GOT3 (cell line): ENCODE data around the gene ANTXRL.
"Not testable (repeated sequence)": the region's sequence is repeated elsewhere in the genome, so short reads cannot be mapped to it uniquely, and the experiment has no call there.

Experiments used
- DNase-seq: peaks from one replicate; lab custom pipeline; 2025; ENCODE audit warnings: mixed read lengths; lab: John Stamatoyannopoulos, UW

ANTXRL gene

DNA sequence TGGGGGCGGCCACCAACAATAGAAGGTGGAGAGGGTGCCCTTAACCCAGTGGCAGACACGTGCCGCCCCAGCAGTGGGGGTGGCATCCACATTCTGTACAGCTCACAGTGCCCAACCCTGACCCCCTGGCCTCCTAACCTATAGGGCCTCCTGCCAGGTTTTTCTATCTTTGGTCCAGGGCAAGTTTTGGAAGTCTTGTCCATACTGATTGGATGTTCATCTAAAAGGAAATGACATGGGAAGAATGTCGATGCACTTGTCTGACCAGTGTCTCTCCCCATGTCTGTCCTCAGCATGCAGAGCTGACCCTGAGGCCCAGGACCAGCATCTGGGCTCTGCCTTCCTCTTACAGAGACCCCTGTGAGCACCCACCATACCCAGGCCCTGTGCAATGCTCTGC is 32.3 kb upstream of the ANTXRL start:
- no peak for DNase-seq

DNA sequence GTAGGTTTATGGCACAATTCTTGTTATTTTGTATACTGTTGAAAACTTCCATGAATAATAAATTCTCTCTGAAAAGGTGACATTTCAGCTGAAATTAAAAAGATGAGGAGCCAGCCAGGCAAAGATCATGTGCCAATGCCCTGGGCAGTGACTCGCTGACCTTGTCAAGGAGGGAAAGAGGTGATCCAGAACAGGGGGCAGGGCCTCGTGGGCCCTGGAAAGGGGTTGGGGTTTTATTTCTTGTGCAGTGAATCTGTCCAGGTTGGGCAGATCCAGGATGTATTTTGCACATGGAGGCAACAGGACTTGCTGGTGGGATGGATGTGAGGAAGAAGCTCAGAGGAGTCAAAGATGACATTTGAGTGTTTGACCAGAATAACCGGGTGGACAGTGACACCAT is 31.6 kb upstream of the ANTXRL start:
- not testable (repeated sequence) for DNase-seq

DNA sequence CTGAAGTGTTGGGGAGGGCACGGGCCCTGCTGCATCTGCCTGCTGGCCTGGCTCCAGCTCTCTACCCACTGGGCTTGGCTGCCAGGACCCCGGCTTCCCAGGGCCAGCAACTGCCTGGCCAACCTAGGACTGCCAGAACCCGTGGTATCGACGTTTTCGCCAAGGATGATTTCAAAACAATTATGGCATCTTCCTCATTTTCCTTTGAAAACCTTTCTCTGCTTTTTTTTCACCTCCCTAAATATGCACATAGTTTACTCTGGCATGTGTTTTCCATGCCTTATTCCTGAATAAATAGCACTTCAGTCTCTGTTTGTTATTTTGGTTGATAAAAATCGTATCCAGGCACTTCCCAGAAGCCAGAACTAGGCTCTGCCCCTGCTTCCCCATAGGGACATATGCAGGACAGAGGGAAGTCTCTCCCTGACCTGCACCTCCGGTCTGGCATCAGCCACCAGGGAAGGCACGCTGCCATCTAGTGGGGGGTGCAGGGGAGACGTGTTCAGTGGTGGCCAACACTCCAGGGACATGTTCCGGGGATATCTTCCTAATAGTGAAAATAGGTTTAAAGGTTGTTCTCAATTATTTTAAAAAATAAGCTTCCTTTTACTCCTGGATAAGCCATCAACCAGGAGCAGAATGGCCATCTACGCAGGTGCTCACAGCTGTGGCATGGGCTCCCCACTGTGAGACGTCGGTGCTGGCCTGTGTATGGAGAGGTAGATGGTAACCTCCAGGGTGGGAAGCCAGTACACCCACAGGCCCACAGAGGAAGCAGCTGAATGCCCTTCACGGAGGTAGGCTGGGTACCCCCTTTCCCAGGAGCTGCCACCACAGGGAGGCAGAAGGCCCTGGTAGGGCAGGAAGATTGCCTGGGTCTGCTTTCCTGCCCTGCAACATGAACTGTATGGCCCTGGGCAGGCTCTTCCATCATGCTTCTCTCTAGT is 30.7 kb upstream of the ANTXRL start:
- DNase-seq: no peak

DNA sequence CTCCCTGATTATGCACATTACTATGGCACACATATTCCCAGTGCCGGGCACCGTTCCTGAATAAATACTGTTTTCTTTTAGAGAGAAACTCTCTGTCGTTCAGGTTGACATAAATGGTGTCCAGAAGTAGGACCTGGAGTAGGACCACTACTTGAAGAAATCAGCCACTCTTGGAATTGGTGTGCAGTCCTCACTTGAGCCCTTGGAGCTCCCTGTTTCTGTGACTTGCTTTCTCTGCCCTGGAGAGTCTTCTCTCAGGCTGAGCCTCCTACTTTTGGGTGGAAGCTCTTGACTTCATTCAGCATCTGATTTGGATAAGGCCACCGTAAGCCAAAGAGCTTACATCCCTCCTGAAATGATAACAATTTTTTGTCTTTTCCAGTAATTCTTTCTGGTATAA is 29.7 kb upstream of the ANTXRL start:
- no peak for DNase-seq

- not testable (repeated sequence) for DNase-seq
These were observed 23.8 kb upstream of the ANTXRL start for GRCh38 chr10:46262906-46263560.

DNA sequence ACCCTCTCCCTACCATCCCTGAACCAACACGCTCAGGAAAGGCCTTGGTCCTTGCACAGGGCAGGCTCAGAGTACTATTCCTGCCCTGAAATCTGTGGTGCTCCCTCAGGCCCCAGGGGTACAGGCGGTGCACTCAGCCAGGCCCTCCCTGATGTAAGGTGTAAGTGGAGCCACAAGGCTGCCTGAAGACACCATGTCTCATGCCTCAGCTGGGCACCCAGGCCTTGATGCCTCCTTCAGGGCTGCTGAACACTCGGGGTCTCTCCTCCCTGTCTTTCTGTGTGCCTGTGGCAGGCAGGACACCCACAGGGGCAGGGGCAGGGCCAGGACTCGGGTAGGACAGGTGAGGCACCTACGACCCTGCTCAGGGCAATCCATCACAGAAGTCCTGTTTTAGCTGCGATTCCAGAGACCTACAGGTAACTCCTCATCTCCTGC is 22.9 kb upstream of the ANTXRL start:
- no peak for DNase-seq

GRCh38 chr10:46264336-46264735 is 22.5 kb upstream of the ANTXRL start:
- DNase-seq: no peak

GRCh38 chr10:46264737-46265368 is 21.9 kb upstream of the ANTXRL start:
- DNase-seq: no peak

DNA sequence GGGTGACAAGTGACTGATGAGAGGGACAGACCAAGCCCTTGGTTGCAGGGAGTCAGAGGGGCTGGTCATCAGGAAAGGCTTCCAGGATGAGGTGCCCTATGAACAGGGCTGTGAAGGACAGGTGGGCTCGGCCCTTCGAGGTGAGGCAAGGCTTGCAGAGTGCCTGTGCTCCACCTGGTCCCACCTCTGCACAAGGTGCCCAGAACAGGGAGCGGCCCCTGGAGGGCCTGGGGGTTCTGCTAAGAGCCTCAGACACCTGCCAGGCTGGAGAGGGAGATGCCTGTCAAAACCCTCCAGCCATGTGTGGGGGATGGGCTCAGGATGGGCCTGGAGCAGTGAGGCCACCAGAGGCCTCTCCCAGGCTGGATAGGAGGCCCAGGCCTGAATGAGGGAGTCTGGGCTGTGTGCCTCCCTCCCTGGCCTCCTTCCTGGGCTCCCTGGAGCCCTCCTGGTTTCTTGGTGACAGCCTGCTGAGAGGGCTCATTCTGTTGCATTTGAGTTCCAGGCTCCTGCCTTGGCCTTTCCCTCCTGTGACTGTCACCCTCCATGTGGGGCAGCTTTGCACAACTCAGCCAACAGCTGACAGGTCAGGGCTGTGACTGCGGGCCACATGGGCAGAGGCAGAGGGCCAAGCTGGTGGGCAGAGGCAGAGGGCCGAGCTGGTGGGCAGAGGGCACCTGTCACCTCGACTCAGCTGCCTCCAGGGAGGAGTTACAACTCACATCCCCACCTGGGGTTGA is 21.1 kb upstream of the ANTXRL start:
- DNase-seq: not testable (repeated sequence)

- DNase-seq: no peak
These were observed 20.4 kb upstream of the ANTXRL start for GRCh38 chr10:46266306-46266985.

- DNase-seq: no peak
These were observed 19.4 kb upstream of the ANTXRL start for GRCh38 chr10:46267132-46267985.

DNA sequence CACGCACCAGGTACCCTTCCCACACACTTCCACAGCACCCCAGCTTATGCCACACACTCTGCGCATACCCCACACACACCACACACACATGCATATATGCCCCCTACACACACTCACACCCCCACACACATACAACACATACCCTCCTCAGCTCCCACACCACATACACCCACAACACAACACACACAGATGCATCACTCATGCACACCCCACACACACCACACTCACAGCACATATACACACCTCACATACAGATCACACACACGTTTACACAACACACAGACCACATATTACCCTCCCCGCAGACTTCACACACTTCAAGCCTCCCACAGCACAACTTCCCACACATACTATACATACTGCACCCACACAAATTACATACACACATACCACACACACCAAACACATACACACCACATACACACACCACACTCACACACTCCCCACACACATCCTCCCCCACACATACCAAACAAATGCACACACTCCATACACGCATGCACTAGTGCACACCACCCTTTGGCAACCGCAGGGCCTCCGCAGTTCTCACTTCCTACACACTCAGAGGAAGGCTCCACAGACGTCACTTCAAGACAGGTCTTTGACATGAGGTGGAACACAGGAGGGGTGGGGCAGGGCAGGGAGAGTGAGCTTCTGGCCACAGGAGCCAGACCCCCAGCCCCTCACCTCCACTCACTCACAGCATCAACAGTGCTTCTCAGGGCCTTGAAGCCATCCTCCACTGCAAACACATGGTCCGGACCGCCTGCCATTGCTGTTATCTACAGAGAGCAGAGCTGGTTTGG is 18.5 kb upstream of the ANTXRL start:
- DNase-seq: no peak

DNA sequence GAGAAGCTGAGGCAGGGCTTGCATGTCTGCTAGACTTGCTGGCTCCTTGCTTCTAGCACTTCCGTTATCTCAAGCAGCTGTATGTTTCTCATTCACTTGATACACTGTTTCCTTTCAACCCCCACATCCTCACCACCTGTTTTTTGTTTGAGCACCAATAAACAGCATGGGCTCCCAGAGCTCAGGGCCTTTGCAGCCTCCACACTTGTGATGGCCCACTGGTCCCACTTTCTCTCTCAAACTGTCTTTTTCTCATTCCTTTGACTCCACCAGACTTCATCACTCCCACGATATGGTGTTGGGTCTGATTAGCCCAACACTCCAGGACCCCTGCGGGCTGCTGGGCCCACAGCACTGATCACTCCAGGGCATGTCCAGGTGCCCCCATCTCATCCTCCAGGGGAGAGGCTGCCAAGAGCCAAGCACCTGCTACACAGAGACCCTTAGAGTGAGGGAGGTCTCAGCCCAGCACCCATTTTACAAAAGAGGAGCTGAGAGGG is 17.2 kb upstream of the ANTXRL start:
- not testable (repeated sequence) for DNase-seq

GRCh38 chr10:46270086-46270811 is 16.5 kb upstream of the ANTXRL start:
- no peak for DNase-seq

DNA sequence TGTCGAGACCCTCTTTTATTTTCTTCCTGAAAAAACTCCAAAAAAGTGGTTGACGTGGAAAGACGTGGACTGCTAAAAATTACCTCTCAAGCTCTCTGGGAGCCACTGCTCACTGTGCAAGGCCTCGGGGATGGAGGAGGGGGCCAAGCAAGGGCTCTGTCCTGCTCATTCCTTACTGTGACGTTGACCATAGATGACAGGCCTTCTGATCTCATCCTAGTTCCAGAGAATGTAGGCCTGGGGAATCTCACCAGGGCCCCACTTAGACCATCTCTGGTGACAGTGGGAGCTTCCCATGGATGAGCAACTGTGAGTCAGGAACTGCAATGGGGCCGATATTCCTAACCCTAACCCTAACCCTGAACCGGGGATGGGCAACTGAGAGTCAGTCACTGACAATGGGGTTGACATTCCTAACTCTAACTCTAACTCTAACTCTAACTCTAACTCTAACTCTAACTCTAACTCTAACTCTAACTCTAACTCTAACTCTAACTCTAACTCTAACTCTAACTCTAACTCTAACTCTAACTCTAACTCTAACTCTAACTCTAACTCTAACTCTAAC is 15.8 kb upstream of the ANTXRL start:
- not testable (repeated sequence) for DNase-seq

GRCh38 chr10:46271795-46272499 is 14.8 kb upstream of the ANTXRL start:
- DNase-seq: not testable (repeated sequence)

- no peak for DNase-seq
These were observed 13.9 kb upstream of the ANTXRL start for GRCh38 chr10:46272863-46273415.
